ENCODE results near the gene RUNX2.

GRCh38 chr6:45450132-45450531 lies 122.0 kb downstream of the RUNX2 start:
- TF ChIP-seq CTCF (IDR thresholded peaks at IDR 0.05; ENCODE audit: low read length): no peak
- TF ChIP-seq EZH2 (IDR thresholded peaks at IDR 0.05; ENCODE audit: borderline replicate concordance, low read length): no peak

Data from OCI-LY1 (cell line).